Eye (tissue), 1 donor: ENCODE results near the gene LAMB2.

Source experiments
- DNase-seq: peaks from one replicate; pipeline ENCODE4 v3.0.0-alpha.2; 2015

LAMB2 gene

GRCh38 chr3:49120096-49120437, 12.8 kb downstream of the LAMB2 start:
- no peak for DNase-seq

- no peak for DNase-seq
Measured at GRCh38 chr3:49119439-49119838, 13.4 kb downstream of the LAMB2 start.

- no peak for DNase-seq
Measured at GRCh38 chr3:49119036-49119435, 13.8 kb downstream of the LAMB2 start.

- DNase-seq: no peak
Measured at GRCh38 chr3:49112262-49112661, 20.6 kb downstream of the LAMB2 start.

GRCh38 chr3:49111347-49111746, 21.5 kb downstream of the LAMB2 start:
- no peak for DNase-seq

GRCh38 chr3:49110780-49111179, 22.1 kb downstream of the LAMB2 start:
- DNase-seq: no peak

- DNase-seq: no peak
Measured at GRCh38 chr3:49108346-49108745, 24.5 kb downstream of the LAMB2 start.

GRCh38 chr3:49104427-49105291, 28.2 kb downstream of the LAMB2 start, which contains the start of gene QARS1:
TSS of gene QARS1 (minus strand) at chr3:49104757. CDS start at chr3:49104733, 24 bp downstream.
- peak; percentile 98 for DNase-seq

- DNase-seq: no peak
Measured at GRCh38 chr3:49104052-49104426, 28.8 kb downstream of the LAMB2 start.

GRCh38 chr3:49100046-49100615, 32.7 kb downstream of the LAMB2 start:
- no peak for DNase-seq

- no peak for DNase-seq
Measured at GRCh38 chr3:49098910-49099630, 33.8 kb downstream of the LAMB2 start.

- DNase-seq: no peak
Measured at GRCh38 chr3:49098429-49098828, 34.4 kb downstream of the LAMB2 start.

- peak; percentile 100 for DNase-seq
Measured at GRCh38 chr3:49093853-49094767, 38.7 kb downstream of the LAMB2 start, which contains the start of gene QRICH1. TSS of gene QRICH1 (minus strand) at chr3:49094071. CDS start at chr3:49077017, 17,054 bp downstream.

GRCh38 chr3:49092938-49093852, 39.7 kb downstream of the LAMB2 start:
- peak; percentile 92 for DNase-seq

- DNase-seq: no peak
Measured at GRCh38 chr3:49081429-49081828, 51.4 kb downstream of the LAMB2 start.

- DNase-seq: no peak
Measured at GRCh38 chr3:49079270-49079669, 53.6 kb downstream of the LAMB2 start.

GRCh38 chr3:49076646-49077045, 56.2 kb downstream of the LAMB2 start:
- DNase-seq: no peak

- no peak for DNase-seq
Measured at GRCh38 chr3:49076116-49076515, 56.7 kb downstream of the LAMB2 start.
